ENCODE data around the gene MED13L.

The MED13L gene

DNA sequence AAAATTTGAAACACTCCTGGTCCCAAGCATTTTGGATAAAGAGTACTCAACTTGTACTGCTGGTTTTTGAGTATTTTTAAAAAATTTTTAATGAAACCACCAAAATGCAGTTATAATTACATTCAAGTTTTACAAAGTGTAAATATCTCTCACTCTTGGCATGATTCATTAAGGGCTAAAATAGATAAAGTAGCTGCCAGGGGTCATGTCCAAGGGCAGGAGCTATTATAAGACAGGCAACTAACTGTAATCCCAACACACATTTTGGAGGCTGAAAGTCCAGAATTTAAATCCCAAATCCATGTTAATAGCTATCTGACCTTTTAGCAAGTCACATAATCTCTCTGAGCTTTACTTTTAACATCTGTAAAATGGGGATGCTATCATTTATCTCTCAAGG, 207.6 kb downstream of the MED13L start:
- no peak for TF ChIP-seq FOXA1 (IDR thresholded peaks at IDR 0.05)
- no peak for TF ChIP-seq HDGF (IDR thresholded peaks at IDR 0.05; ENCODE audit: borderline replicate concordance)
- TF ChIP-seq, protein P1, sequence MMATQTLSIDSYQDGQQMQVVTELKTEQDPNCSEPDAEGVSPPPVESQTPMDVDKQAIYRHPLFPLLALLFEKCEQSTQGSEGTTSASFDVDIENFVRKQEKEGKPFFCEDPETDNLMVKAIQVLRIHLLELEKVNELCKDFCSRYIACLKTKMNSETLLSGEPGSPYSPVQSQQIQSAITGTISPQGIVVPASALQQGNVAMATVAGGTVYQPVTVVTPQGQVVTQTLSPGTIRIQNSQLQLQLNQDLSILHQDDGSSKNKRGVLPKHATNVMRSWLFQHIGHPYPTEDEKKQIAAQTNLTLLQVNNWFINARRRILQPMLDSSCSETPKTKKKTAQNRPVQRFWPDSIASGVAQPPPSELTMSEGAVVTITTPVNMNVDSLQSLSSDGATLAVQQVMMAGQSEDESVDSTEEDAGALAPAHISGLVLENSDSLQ (IDR thresholded peaks at IDR 0.05) = no peak
- ChIA-PET CTCF (no interaction called here), POLR2A (no interaction called here)
- DNase-seq (ENCODE audit: extremely low spot score) = no peak

DNA sequence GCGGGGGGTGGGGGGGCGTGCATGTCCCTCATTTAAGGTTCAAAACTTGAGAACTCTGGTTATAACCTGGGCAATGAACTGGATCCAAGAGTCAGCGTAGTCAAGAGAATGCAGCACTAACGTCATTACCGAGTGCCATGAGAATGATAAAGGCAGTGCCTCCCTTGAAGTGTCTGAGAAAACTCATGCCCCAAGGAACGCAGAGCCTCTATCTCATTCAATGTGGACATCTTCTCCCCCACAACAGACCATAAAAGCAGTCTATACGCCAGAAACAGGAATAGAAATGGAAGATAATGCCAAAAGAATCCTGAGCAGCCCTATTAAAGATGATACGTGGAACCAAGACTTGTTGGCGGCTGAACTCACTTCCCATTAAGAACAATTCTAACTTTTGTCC, 208.6 kb downstream of the MED13L start:
- ChIA-PET POLR2A (no interaction called here), CTCF (no interaction called here)
- DNase-seq (ENCODE audit: extremely low spot score) = no peak
- no peak for TF ChIP-seq TARDBP (IDR thresholded peaks at IDR 0.05)

DNA sequence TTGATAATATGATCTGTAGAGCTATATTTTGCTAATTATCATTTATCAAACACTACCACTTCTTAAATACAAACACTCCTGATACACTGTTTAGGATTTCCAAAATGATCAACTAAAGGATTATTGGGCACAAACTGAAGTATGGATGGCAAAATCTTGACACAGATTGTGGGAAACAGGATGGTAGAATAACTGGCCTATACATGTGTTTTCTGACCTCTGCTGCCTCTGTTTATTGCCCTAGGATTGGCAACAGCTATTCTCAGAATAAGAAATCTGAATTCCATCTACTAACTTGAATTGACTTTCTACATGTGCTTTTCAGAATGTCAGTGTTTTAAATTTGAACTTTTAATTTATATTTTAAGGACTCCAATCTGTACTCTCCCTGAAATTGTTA, 209.1 kb downstream of the MED13L start:
- TF ChIP-seq SP1 (IDR thresholded peaks at IDR 0.05) = no peak
- no peak for TF ChIP-seq L3MBTL2 (conservative IDR thresholded peaks at IDR 0.05)
- TF ChIP-seq HDGF (IDR thresholded peaks at IDR 0.05; ENCODE audit: borderline replicate concordance) = no peak
- TF ChIP-seq FOXK2 (IDR thresholded peaks at IDR 0.05) = no peak
- TF ChIP-seq ZNF384 (IDR thresholded peaks at IDR 0.05) = no peak
- no peak for TF ChIP-seq ELF4 (IDR thresholded peaks at IDR 0.05)
- no peak for TF ChIP-seq SUZ12 (IDR thresholded peaks at IDR 0.05)
- no peak for TF ChIP-seq FOXA1 (IDR thresholded peaks at IDR 0.05)
- no peak for TF ChIP-seq NFRKB (IDR thresholded peaks at IDR 0.05)
- TF ChIP-seq, protein P1 (IDR thresholded peaks at IDR 0.05) = no peak
- TF ChIP-seq TARDBP (IDR thresholded peaks at IDR 0.05) = no peak
- no peak for TF ChIP-seq ARNT (IDR thresholded peaks at IDR 0.05)
- no peak for TF ChIP-seq BHLHE40 (IDR thresholded peaks at IDR 0.05; ENCODE audit: borderline replicate concordance)
- TF ChIP-seq FOXM1 (IDR thresholded peaks at IDR 0.05; ENCODE audit: borderline replicate concordance) = no peak
- ChIA-PET POLR2A (no interaction called here), CTCF (no interaction called here)
- DNase-seq (ENCODE audit: extremely low spot score) = no peak

DNA sequence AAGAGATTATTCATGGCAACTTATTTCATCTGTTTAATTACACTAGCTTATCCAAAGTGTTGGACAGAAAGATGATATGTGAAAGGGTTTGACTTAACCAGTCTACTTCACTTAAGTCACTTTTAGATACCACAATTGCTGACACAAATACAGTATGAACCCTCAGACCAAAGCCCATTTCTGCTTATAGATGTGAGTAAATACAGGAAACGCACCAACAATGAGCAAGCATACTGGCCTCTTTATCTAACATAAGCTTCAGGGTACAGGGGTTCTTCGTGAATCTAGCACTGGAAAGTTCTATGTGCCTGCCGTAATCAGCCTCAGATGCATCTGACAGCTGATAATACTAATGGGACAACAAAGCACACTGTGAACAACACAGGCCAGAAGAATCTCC, 209.6 kb downstream of the MED13L start:
- POLR2A ChIA-PET = no interaction called here
- TF ChIP-seq TARDBP (IDR thresholded peaks at IDR 0.05) (no peak), FOXM1 (IDR thresholded peaks at IDR 0.05; ENCODE audit: borderline replicate concordance) (no peak), FOXA1 (IDR thresholded peaks at IDR 0.05) (no peak), FOXK2 (IDR thresholded peaks at IDR 0.05) (no peak), L3MBTL2 (conservative IDR thresholded peaks at IDR 0.05) (no peak), NFRKB (IDR thresholded peaks at IDR 0.05) (no peak), HDGF (IDR thresholded peaks at IDR 0.05; ENCODE audit: borderline replicate concordance) (no peak), BHLHE40 (IDR thresholded peaks at IDR 0.05; ENCODE audit: borderline replicate concordance) (no peak), CTBP1 (IDR thresholded peaks at IDR 0.05; ENCODE audit: borderline replicate concordance) (no peak), ELF4 (IDR thresholded peaks at IDR 0.05) (no peak), ARNT (IDR thresholded peaks at IDR 0.05) (no peak), LEF1 (IDR thresholded peaks at IDR 0.05; ENCODE audit: borderline replicate concordance) (no peak), SP1 (IDR thresholded peaks at IDR 0.05) (no peak), ZNF384 (IDR thresholded peaks at IDR 0.05) (no peak), SUZ12 (IDR thresholded peaks at IDR 0.05) (no peak)
- TF ChIP-seq, protein P1 (IDR thresholded peaks at IDR 0.05) = no peak
- DNase-seq (ENCODE audit: extremely low spot score) = no peak
- CTCF ChIA-PET = no interaction called here

DNA sequence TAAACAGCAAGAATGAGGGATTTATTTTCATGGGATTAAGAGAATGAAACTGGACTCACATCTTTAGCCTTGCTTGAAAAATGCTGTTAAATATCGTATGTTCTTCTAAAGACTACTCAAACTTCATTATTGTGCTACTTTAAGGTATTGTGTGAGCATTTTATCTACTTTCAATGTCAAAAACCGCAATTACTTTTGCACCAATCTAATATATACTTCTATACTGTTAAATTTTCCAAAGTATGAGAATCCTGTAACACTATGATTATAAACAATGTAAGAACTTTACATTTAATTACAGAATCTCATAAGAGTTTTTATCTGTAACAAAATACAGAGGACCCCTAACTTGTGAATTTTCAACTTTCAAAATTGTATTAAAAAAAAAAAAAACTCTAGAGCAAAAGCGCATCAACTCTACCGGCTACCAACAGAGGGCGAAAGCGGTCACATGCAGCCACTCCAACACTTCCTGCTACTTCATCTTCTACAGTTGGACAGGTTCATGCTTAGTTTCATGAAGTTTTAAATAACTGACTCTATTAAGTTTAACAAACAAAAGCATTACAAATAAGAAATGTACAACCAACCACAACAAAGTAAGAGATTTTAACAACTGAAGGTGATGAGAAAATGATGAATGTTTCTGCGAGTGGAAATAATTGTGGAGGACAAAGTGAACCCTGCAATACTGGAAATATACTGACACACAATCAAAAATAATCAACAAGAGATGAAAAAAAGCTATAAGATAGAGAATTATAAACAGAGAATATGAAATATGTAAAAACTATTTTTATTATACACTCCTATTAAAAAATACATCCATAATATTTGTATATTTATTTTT, 210.9 kb downstream of the MED13L start:
- ChIA-PET CTCF (no interaction called here), POLR2A (no interaction called here)
- peak; percentile 56 for DNase-seq (ENCODE audit: extremely low spot score)
- TF ChIP-seq ELF4 (IDR thresholded peaks at IDR 0.05) = peak; percentile 70; the same call in 1 of the 2 replicates
- TF ChIP-seq FOXA1 (IDR thresholded peaks at IDR 0.05) = no peak
- TF ChIP-seq NFRKB (IDR thresholded peaks at IDR 0.05) = no peak
- TF ChIP-seq ZNF384 (IDR thresholded peaks at IDR 0.05) = peak; percentile 96

DNA sequence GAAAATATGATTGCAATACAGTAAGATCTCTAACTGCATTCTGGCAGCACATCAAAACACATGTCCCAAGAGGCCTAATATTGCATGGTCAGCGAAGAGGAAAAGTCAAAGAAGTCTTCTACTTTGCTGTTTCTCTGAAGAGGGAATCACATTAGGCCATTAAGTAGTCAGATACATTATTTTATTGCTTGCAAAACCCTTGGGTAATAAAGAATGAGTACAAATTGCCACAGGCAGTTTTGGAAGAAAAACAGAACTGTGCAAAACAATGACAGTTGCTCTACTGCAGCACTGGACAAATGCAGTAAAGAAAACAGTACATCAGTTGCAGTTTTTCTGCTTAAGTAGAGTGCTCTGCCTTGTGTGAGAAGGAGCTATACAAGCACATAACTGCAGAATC, 211.9 kb downstream of the MED13L start:
- TF ChIP-seq ARNT (IDR thresholded peaks at IDR 0.05) (no peak), CTBP1 (IDR thresholded peaks at IDR 0.05; ENCODE audit: borderline replicate concordance) (no peak)
- CTCF ChIA-PET = interaction anchor here (0.6 to 0.7 kb wide), 2 partner anchors 54 to 784 kb away, joined by 3 to 4 read pairs; no protein-coding TSS in a partner anchor
- no peak for DNase-seq (ENCODE audit: extremely low spot score)
- POLR2A ChIA-PET = no interaction called here

DNA sequence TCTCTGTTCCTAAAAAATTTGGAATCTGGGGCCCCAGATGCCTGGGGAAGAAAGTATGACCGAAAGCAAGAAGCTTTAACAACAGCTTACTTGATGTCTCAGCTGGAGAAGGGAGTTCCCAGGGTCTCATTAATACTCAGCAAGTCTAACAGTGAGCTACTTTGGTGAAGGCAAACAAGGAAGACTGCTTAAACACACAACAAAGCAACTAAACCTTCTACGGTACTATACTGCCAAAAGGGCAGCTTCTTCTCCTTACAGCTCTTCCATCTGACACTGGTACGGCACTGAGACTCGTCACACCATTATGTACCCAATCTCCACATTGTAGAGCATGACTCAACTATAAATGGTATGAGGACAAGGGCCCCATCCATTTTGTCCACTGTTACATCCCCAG, 213.0 kb downstream of the MED13L start:
- POLR2A ChIA-PET = no interaction called here

More for the DNA sequence above, 213.0 kb downstream of the MED13L start:
- TF ChIP-seq FOXA1 (IDR thresholded peaks at IDR 0.05) (no peak), ZNF384 (IDR thresholded peaks at IDR 0.05) (no peak), NFRKB (IDR thresholded peaks at IDR 0.05) (no peak), LEF1 (IDR thresholded peaks at IDR 0.05; ENCODE audit: borderline replicate concordance) (no peak), L3MBTL2 (conservative IDR thresholded peaks at IDR 0.05) (no peak), ARNT (IDR thresholded peaks at IDR 0.05) (no peak), ELF4 (IDR thresholded peaks at IDR 0.05) (no peak), TARDBP (IDR thresholded peaks at IDR 0.05) (no peak), FOXM1 (IDR thresholded peaks at IDR 0.05; ENCODE audit: borderline replicate concordance) (no peak), CTBP1 (IDR thresholded peaks at IDR 0.05; ENCODE audit: borderline replicate concordance) (no peak), SUZ12 (IDR thresholded peaks at IDR 0.05) (no peak), BHLHE40 (IDR thresholded peaks at IDR 0.05; ENCODE audit: borderline replicate concordance) (no peak), FOXK2 (IDR thresholded peaks at IDR 0.05) (no peak), HDGF (IDR thresholded peaks at IDR 0.05; ENCODE audit: borderline replicate concordance) (no peak), SP1 (IDR thresholded peaks at IDR 0.05) (no peak)
- TF ChIP-seq, protein P1 (IDR thresholded peaks at IDR 0.05) = no peak
- CTCF ChIA-PET = interaction anchor here (0.6 kb wide), 1 partner anchor 99 kb away, joined by 3 read pairs; no protein-coding TSS in a partner anchor
- no peak for DNase-seq (ENCODE audit: extremely low spot score)

Measured in HEK293T (cell line).